Embryonic facial prominence (tissue), 1 donor: ENCODE results near the gene RNF145.
"Not testable (repeated sequence)": the region's sequence is repeated elsewhere in the genome, so short reads cannot be mapped to it uniquely, and the experiment has no call there.

Experiments used
- DNase-seq: peaks from one replicate; pipeline ENCODE4 v3.0.0-alpha.2; 2016; ENCODE audit errors: extremely low spot score

The RNF145 gene, protein sequence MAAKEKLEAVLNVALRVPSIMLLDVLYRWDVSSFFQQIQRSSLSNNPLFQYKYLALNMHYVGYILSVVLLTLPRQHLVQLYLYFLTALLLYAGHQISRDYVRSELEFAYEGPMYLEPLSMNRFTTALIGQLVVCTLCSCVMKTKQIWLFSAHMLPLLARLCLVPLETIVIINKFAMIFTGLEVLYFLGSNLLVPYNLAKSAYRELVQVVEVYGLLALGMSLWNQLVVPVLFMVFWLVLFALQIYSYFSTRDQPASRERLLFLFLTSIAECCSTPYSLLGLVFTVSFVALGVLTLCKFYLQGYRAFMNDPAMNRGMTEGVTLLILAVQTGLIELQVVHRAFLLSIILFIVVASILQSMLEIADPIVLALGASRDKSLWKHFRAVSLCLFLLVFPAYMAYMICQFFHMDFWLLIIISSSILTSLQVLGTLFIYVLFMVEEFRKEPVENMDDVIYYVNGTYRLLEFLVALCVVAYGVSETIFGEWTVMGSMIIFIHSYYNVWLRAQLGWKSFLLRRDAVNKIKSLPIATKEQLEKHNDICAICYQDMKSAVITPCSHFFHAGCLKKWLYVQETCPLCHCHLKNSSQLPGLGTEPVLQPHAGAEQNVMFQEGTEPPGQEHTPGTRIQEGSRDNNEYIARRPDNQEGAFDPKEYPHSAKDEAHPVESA

DNA sequence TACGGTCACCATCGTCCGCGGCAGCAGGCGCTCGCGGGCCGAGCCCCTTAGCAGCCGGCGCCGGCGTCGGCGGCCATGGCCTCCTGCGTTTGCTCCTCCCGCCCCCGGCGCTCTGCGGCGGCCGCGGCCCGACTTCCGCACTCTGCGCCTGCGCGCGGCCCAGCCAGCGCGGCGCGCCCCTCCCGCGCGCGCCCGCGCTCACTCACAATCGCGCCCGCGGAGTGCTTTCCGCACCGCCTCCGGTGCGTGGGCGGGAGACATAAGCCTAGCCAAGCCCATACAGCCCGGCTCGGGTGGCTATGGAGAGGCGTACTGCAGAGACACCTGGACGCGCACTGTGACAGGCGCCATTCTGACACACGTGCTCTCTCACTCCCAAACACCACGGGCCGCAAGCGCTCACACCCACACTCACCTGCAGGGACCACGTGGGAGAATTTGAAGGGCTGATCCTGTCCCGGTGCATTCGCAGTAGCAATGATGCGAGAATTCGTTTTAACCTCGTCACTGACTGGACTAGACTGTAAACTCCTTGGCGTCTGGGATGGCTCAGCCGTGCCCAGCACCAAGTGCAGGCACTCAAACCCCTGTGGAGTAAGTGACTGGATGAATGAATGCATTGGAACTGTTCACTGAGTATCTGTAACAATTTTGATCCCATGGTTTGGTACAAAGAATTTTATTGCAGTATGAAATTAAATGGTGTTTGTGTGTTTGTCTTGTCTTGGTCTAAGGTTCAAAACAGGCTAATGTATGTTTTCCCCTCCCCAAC lies at the start of gene RNF145:
Gene RNF145, minus strand, starts transcription at position 116 of the 772 bp plus-strand sequence. CDS start 5,936 bp downstream, outside the sequence.
- peak; percentile 39 for DNase-seq

DNA sequence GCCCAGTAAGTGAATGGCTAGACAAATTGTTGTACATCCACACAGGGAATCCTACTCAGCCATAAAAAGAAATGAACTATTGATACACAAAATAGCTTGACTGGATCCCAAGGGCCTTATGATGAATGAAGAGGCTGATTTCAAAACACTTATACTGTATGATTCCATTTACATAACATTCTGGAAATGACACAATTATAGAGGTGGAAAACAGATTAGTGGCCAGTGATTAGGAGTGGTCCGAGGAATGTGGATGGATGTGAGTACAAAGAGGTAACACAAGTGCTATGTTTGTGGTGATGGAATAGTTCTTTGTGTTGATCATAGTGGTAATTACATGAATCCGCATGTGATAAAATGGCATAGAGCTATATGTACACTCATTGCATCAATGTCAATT lies 49.0 kb upstream of the RNF145 start:
- DNase-seq: no peak

DNA sequence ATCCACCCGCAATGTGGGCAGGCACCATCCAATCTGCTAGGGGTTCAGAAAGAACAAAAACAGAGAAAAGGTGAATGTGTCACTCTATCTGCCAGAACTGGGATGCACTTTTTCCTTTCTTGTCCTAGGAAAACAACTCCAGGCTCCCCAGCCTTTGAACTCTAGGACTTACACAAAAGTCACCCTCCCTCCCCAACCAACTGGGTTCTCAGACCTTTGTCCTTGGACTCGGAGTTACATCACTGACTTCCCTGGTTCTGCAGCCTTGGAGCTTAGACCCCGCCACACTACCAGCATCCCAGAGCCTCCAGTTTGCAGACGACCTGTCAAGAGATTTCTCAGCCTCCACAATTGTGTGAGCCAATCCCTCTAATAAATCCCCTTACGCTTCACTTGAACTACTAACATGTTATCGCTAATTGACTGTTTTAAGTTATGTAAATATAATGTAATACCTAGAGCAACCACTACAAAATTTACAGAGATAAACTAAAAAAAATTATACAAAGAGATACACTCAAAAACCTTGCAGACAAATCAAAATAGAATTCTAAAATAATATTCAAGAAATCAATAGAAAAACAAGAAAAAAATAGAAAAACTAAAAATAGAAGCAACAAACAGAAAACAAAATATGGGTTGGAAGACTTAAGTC lies 48.4 kb upstream of the RNF145 start:
- DNase-seq: no peak

DNA sequence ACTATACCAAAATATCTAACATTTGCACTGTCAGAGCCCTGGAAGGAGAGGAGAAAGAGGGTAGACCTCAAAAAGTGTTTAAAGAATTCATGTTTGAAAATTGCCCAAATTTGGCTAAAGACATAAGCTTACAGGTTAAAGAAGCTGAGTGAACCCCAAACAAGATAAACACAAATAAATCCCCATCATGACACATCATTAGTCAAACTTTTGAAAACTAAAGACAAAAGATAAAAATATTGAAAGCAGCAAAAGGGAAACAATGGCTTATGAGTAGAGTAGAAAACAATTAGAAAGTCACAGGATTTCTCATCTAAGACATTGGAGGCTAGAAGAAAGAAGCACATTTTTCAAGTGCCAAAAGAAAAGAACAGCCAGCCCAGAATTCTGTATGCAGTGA lies 47.7 kb upstream of the RNF145 start:
- no peak for DNase-seq

DNA sequence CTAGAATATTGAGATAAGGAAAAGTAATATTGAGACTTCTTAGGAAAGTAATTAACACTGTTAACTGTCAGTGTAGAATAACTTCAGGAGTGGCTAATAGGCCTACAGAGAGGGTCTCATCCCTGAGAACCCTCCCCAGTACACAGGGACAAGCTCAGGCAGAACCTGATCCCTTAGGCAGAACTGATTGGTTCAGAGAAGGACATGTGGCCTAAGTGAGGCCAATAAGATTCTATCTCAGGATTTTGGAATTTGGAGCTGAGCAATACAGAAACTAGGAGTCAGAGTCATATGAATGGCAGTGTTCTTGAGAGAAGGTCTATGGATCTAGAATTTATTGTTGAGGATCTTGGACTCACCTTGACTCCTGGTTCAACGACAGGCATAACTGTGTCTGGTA lies 42.8 kb upstream of the RNF145 start:
- no peak for DNase-seq

DNA sequence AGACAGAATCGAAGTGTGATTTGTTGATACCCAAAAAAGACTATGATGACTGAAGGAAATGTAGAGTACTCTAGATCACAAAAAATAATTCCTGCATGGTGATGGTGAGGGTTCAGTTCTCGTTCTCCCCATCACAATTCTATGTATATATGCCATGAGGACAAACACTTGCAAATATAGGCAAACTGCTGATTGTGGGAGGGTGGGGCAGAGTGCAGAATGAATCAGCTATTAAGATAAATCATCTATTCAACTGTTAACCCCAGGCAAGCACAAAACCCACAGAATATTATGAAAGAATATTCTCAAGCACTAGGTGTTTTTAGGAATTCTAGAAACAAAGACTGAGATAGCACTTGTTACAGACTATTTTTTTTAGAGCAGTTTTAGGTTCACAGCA lies 39.8 kb upstream of the RNF145 start:
- no peak for DNase-seq

DNA sequence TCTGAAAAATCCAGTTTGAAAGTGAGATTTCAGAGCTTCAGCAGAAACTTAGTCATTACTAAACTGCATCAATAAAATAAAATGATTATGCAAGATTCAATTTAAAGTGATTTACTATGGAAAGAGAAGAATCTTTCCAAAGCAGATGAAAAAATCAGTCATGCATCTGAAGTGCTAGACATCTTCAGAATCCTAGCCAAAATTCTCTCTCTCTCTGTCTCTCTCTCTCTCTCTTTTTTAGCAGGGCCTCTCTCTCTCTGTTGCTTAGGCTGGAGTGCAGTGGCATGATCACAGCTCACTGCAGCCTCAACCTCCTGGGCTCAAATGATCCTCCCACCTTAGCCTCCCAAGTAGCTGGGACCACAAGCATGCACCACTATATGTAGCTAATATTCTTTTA lies 35.5 kb upstream of the RNF145 start:
- no peak for DNase-seq

DNA sequence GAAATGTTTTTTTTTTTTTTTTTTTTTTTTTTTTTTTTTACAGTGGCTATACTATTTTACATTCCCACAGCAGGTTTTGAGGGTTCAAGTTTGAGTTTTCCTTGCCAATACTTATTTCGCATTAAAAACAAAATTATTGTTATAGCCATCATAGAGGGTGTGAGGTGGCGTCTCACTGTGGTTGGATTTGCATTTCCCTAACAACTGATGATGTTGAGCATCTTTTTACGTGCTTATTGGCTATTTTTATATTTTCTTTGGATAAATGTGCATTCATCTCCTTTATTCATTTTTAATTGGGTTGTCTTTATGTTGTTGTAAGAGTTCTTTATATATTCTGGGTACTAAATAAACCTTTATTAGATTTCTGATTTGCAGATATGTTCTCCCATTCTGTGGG lies 34.8 kb upstream of the RNF145 start:
- no peak for DNase-seq

DNA sequence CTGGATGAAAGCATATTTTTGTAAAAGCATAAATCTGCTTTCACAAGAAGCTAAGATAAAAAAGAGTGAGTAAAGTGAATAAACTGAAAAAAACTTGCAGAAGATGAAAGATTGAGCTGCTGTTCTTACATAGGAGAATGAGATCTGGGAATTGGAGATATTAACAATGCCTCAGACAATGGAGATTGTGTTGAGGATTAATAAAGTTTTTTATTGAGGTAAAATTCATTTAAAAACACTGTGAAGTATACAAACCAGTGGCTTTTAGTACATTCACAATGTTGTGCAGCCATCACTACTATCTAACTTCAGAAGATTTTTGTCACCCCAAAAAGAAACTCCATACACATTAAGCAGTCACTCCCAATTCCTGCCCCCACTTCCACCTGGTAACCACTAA lies 34.0 kb upstream of the RNF145 start:
- no peak for DNase-seq

DNA sequence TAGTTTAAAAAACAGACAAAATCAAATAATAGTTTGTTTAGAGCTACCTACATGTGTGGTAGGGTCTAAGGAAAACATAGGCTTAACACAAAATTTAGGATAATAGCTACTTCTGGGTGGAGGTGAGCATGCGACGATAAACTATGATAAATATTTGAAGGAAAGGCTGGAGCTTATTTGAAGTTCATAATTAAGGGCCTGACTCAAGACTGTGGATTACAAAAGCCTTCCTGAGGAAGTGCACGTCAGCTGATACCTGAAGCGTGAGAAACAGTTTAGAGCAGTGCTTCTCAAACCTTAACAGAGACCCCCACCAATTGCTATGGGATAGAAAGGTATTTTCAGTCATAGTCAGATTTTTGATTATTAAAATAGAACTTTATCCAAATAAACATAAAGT lies 33.3 kb upstream of the RNF145 start:
- no peak for DNase-seq

DNA sequence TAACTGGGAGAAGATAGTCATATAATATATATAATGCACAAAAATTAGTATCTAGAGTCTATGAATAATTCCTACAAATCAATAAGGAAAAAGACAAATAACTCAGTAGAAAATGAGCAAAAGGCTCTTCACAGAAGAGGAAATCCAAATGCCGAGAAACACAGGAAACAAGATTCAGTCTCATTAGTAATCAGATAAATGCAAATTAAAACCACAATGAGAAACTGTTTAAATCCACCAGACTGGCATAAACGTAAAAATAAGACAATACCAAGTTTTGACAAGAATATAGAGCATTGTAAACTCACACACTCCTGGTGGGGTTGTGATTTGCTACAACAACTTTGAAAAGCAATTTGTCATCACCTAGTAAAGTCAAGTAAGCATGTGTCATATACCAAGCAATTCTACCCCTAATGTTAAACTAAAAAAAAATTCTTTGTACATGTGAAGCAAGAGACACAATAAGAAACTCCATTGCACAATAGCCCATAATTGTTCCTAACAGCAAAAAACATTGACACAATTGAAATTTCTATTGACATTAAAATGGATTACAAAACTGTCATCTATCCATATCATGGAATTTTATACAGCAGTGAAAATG lies 32.7 kb upstream of the RNF145 start:
- no peak for DNase-seq

DNA sequence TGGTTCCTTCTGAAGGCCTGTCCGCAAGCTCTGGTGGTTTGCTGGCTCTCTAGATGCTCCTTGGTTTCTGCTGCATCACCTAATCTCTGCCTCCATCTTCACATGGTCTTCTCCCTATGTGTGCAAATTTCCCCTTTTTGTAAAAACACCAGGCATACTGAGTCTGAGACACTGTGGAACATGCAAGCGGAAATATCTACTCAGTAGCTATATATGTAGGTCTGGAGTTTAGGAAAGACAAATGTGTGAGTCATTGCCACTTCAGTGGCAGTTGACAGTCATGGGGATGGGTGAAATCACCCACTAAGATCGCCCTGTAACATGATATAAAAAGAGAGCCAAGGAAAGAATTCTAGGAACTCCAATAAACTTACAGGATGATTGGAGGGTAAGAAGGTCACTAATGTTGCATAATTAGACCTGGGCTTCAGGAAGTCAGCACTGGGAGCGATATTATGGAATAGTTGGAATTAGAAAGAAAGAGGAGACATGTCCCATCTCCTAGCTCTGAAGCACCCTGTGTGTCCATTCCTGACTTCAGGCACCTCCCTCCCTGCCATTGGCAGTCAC lies 31.0 kb upstream of the RNF145 start:
- no peak for DNase-seq

DNA sequence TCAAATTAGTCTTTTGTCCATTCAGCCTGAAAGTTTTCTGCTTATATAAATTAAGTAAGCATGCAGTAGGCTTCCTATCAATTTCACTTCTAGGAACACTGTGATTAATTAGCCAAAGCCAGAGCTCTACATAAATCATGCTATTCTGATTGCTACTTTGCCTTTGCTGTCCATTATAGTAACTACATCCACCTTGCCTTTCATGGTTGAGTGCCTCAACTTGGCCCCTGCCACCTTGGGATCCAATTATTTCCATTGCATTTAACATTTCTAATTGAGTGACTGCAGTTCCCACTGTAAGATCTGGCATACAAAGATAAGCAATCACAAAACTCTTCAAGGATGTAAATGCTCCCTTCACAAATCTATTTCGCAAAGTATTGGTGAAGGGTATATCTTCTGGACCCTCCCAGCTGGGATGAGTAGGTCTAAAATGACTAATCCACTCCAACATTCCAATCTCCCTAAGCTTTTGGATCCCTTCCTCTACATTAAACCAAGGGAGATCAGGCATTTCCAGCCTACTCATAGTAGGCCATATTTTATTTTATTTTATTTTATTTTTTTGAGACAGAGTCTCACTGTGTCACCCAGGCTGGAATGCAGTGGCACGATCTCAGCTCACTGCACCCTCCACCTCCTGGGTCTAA lies 26.6 kb upstream of the RNF145 start:
- DNase-seq: not testable (repeated sequence)

DNA sequence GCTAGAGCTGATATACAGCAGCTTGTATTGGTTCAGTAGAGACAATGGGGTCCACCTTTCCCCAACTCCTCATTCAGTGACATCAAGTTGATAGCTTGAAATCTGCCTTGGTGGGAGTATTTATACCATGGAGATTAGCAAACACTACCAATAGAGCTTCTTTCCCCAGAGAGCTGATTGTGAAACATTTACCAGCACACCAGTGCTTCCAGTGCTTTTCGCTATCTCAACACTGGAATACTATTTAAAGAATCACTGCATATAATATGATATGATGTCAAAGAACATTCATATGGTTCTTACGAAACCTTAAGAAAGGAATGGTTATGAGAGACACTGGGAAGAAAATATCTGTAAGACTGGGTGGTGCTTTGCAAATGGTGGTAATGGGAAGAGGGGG lies 21.8 kb upstream of the RNF145 start:
- DNase-seq: no peak

DNA sequence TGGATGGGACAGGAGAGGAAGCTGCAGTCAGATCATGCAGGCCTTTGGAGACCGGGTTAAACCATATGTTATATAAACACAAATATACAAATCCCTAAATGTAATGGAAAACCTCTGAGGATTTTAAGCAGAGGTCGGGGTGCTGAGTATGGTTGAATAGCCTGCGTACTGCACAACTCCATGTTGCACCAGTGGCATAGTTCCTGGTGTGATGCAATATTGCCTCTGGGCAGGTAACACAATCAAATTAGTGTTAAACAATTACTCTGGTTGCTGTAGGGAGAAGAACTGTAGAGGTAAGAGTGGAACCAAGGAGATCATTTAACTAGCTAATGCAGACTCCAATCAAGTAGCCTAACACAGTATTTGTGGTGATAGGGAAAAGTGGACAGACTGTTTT lies 21.3 kb upstream of the RNF145 start:
- no peak for DNase-seq

DNA sequence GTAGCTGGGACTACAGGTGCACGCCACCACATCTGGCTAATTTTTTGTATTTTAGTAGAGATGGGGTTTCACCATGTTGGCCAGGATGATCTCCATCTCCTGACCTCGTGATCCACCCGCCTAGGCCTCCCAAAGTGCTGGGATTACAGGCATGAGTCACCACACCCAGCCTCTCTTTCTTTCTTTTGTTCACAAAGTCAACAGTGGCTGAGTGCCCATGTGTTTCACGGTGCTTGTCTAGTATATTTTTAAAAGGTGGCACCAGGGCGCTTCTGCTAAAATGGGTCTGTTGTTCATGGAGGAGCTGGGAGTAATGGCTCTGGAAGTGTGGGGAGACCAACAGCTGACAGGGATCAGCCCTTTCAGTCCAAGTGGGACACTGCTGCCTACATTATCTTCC lies 18.7 kb upstream of the RNF145 start:
- not testable (repeated sequence) for DNase-seq

DNA sequence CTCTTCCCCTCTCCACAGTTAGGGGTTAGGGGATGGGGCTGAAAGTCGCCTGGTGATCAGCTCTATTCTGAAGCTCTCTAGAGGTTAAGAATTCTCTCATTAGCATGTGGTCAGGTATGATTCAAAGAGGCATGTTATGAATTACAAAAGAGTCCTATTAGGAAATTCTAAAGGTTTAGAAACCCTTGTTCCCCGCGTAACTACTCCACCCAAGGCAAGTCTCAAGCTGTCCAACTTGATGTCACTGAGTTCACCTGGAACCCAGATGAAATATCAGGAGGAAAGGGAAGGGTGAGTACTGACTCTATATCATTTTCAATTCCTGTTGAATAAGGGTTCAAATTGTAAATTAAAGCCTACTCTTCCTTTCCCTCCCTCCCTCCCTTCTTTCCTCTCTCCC lies 18.1 kb upstream of the RNF145 start:
- no peak for DNase-seq

DNA sequence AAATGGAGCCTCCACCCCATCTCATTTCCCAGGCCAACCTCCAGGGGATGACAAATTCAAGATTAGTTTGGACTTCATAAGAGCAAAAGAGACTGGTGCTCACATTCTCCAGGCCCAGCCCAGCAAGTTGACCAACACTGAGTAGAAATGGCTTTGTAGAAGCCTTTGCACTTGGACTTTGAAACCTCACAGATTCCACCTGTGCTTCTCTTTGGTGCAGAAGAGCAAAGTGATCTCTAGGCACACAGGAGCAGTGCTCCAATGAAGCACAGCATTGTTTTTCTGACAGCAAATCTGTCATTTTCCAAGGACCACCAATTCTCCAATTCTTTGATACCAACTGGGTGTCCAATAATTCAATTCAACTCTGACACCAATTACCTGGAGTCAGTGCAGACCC lies 17.1 kb upstream of the RNF145 start:
- DNase-seq: no peak

DNA sequence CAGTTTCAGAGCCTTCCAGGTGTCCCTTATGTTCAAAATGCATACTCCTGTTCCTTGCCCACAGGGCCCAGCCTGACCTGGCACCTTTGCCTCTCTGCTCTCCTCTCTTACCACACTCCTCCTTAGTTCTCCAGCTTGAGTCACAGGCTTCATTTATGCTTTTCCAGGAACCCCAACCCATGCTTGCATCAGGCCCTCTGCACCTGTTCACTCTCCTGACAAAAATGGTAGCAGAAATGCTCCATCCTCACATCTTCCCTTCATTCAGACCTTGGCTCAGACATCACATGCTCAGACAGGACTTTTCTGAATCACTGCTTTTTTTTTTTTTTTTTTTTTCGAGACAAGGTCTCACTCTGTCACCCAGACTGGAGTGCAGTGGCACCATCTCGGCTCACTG lies 15.1 kb upstream of the RNF145 start:
- no peak for DNase-seq

DNA sequence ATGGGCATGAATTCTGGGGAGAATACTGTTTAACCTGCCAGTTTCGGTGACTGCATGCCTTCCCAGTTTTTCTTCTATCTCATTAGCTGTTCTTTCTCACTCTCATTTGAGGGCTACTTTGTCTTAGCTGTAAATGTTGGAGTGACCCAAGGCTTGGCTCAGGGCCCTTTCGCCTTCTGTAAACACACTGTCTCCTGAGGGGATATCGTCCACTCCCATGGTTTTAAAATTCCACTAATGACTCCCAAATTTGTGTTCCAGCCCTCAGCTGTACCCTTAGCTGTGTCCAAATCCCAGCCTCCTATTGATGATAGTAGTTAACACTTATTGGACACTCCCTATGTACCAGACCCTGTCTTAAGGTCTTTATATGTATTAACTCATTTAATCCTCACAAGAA lies 14.1 kb upstream of the RNF145 start:
- no peak for DNase-seq

DNA sequence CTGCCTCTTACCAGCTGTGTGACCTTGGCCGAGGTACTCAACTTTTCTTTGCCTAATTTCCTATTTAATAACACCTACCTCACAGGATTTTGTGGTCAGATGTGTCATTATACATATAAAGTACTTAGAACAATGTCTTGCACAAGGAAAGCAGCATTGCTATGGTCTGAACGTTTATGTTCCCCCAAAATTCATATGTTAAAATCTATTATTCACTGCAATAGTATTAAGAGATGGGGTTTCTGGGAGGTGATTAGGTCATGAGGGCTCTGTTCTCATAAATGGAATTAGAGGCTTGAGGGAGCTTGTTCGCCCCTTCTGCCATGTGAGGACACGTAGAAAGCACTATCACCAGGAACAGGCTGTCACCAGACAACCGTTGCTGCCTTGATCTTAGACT lies 10.9 kb upstream of the RNF145 start:
- no peak for DNase-seq
